ENCODE results near the gene CNGA3. TPM values are rescaled to one million over a fixed set of nuclear protein-coding genes. Genes with fewer than 3 reads are reported as not detected.

CNGA3 gene
- total RNA-seq, 4 donors from 2014 or later, result not detected

DNA sequence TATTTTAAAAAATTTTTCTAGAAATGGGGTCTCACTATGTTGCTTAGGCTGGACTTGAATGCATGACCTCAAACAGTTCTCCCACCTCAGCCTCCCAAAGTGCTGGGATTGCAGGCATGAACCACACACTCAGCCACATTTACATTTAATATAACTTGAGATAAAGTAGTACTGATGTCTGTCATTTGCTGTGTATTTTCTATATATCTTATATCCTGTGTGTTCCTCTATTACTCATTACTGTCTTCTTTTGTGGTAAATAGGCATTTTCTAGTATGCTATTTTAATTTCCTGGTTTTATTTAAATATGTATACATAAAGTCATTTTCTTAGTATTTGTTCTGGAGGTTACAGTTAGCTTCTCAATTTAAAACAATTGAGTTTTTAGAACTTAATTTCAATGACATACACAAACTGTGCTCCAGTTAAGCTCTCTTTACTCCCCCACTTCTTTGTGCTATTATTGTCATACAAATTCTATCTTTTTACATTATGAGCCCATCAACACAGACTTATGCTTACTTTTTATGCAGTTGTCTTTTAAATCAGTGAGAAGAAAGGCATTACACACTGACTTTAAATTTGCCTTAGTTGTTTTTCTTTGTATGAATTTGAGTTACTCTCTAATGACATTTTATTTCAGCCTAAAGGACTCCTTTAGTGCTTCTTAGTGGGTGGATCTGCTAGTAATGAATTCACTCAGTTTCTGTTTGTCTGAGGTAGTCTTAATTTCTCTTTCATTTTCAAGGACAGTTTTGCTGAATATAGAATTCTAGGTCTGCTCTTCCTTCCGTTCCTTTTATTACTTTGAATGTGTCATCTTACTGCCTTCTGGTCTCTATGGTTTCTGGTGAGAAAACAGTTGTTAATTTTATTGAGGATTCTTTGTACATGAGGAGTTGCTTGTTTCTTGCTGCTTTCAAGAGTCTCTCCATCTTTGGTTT lies 92.2 kb downstream of the CNGA3 start:
- Histone ChIP-seq H3K27ac (no peak overlapping the region), H3K4me1 (no peaks in the 10 kb centered on the region), H3K9me3 (no peaks in the 10 kb centered on the region), H3K36me3 (no peaks in the 10 kb centered on the region), H3K27me3 (no peaks in the 10 kb centered on the region), H3K4me3 (no peak overlapping the region)
- DNase-seq, result no peak
- intact Hi-C loops (cut with DNase I; ENCODE audit: low total_unique reads), result no loop called here
- TF ChIP-seq, protein P1, sequence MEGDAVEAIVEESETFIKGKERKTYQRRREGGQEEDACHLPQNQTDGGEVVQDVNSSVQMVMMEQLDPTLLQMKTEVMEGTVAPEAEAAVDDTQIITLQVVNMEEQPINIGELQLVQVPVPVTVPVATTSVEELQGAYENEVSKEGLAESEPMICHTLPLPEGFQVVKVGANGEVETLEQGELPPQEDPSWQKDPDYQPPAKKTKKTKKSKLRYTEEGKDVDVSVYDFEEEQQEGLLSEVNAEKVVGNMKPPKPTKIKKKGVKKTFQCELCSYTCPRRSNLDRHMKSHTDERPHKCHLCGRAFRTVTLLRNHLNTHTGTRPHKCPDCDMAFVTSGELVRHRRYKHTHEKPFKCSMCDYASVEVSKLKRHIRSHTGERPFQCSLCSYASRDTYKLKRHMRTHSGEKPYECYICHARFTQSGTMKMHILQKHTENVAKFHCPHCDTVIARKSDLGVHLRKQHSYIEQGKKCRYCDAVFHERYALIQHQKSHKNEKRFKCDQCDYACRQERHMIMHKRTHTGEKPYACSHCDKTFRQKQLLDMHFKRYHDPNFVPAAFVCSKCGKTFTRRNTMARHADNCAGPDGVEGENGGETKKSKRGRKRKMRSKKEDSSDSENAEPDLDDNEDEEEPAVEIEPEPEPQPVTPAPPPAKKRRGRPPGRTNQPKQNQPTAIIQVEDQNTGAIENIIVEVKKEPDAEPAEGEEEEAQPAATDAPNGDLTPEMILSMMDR (IDR thresholded peaks at IDR 0.05), result no peak
- TF ChIP-seq POLR2A (IDR thresholded peaks at IDR 0.05), result no peak

DNA sequence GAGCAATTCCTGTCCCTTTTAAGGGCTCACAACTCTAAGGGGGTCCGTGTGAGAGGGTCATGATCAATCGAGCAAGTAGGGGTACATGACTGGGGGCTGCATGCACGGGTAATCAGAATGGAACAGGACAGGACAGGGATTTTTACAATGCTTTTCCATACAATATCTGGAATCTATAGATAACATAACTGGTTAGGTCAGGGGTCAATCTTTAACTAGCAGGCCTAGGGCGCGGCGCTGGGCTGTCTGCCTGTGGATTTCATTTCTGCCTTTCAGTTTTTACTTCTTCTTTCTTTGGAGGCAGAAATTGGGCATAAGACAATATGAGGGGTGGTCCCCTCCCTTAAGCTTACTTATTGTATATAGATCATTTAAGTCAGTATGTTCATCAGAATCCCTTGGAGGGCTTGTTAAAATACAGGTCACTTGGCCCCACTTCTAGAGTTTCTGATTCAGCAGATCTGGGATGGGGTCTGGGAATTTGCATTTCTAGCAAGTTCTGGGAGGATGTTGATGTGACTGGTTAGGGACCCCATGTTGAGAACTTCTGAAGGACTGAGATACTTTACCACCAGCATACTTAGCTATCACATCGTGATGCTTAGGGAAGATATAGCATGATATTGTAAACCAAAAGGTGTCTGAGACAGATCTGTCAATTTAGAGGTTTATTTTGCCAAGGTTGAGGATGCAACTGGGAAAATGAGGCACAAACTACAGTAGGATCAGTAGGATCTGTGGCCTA lies 95.6 kb downstream of the CNGA3 start:
- peaks cover 0 to 4% of the 10 kb centered on the region in 2 donors for H3K4me1 ChIP-seq
- H3K27ac ChIP-seq, result no peak overlapping the region
- DNase-seq, result no peak
- H3K36me3 ChIP-seq, result no peaks in the 10 kb centered on the region
- H3K4me3 ChIP-seq, result no peak overlapping the region
- H3K9me3 ChIP-seq, result no peaks in the 10 kb centered on the region
- no peak for TF ChIP-seq POLR2A (IDR thresholded peaks at IDR 0.05)
- TF ChIP-seq, protein P1 (IDR thresholded peaks at IDR 0.05), result no peak
- no peaks in the 10 kb centered on the region for H3K27me3 ChIP-seq
- intact Hi-C loops (cut with DNase I; ENCODE audit: low total_unique reads), result no loop called here

GRCh38 chr2:98442488-98442887 lies 96.2 kb downstream of the CNGA3 start:
- Histone ChIP-seq H3K27ac (no peak overlapping the region), H3K4me1 (peaks cover 0 to 4% of the 10 kb centered on the region in 2 donors)

DNA sequence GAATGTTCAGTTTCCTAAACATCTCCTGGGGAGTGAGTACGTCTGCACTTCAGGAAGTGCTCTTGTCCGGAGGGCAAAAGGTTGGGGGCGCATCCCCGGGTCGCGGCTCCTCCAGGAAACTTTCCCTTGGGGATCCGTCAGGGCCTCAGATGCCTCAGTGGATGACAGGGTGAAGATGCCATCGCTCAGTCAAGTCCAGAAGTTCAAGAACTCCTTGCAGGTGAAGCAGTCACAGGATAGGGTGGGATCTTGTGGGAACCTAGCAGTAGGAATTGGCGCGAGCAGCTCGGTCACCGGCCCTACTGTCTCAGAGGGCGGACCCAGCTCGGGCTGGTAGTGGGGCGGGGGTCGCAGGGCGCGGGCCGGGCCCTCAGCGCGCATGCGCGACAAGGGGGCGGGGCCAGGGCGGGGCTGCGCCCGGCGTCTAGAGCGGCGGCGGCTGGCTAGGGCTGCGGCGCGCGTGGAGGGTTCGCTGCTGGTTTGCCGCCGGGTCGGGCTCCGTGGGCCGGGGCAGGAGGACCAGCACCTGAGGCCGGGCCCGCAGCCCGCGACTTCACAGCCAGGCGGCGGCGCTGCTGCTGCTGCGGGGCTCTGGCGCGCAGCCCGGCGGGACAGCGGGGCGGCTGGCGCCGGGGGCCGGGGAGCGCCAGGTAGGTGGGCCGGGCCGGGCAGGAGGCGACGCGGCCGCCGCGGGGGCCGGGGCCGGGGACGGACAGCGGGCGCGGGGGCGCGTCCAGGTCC lies 98.3 kb downstream of the CNGA3 start, which contains the start of gene INPP4A:
Gene INPP4A (plus strand): TSS at position 423 of the 741 bp plus-strand sequence. CDS start 75,191 bp downstream, outside the sequence.
- Histone ChIP-seq H3K4me3 (peak within 1 kb of the TSS; percentile 64 to 68), H3K36me3 (no peaks in the 10 kb centered on the region), H3K27ac (peak within 1 kb of the TSS; percentile 68 to 79), H3K27me3 (no peaks in the 10 kb centered on the region), H3K4me1 (peaks cover 0 to 4% of the 10 kb centered on the region in 2 donors), H3K9me3 (no peaks in the 10 kb centered on the region)
- peak; percentile 63 to 74 for DNase-seq
- peak; percentile 28 to 53 for TF ChIP-seq POLR2A (IDR thresholded peaks at IDR 0.05)
- TF ChIP-seq, protein P1 (IDR thresholded peaks at IDR 0.05), result peak in 3 of 4 experiments; percentile 11 to 55 (median 22)
- intact Hi-C loops (cut with DNase I; ENCODE audit: low total_unique reads), result no loop called here

More at GRCh38 chr2:98442488-98442887, 96.2 kb downstream of the CNGA3 start:
- Histone ChIP-seq H3K9me3 (no peaks in the 10 kb centered on the region), H3K4me3 (no peak overlapping the region), H3K27me3 (no peaks in the 10 kb centered on the region), H3K36me3 (no peaks in the 10 kb centered on the region)
- TF ChIP-seq, protein P1 (IDR thresholded peaks at IDR 0.05), result no peak
- no peak for TF ChIP-seq POLR2A (IDR thresholded peaks at IDR 0.05)
- intact Hi-C loops (cut with DNase I; ENCODE audit: low total_unique reads), result no loop called here
- no peak for DNase-seq
